NCI-H2029 treated with DMSO at 0.1 percent for 48 hours (cell line): ENCODE data around the gene OLIG1.

Experiments
- DNase-seq: peaks from one replicate; lab custom pipeline; 2025; lab: John Stamatoyannopoulos, UW

The OLIG1 gene

GRCh38 chr21:33069994-33070743 is at the start of gene OLIG1:
Gene OLIG1, plus strand, starts transcription at chr21:33070141. Its CDS starts 106 bp downstream, at chr21:33070247.
- DNase-seq, result no peak

- no peak for DNase-seq
Observed at GRCh38 chr21:33020558-33021100, 49.3 kb upstream of the OLIG1 start.

- no peak for DNase-seq
Observed at GRCh38 chr21:33021150-33021549, 48.8 kb upstream of the OLIG1 start.

GRCh38 chr21:33021667-33022066 is 48.3 kb upstream of the OLIG1 start:
- no peak for DNase-seq

GRCh38 chr21:33022489-33022827 is 47.5 kb upstream of the OLIG1 start:
- no peak for DNase-seq

GRCh38 chr21:33022828-33023573 is 46.9 kb upstream of the OLIG1 start:
- DNase-seq, result no peak

- no peak for DNase-seq
Observed at GRCh38 chr21:33023574-33024200, 46.3 kb upstream of the OLIG1 start.

GRCh38 chr21:33024201-33025103 is 45.5 kb upstream of the OLIG1 start:
- DNase-seq, result no peak

GRCh38 chr21:33025106-33025488 is 44.8 kb upstream of the OLIG1 start:
- DNase-seq, result no peak

- DNase-seq, result no peak
Observed at GRCh38 chr21:33025489-33026442, 44.2 kb upstream of the OLIG1 start, which contains the start of gene OLIG2. Gene OLIG2, plus strand, starts transcription at chr21:33025935. Its CDS starts 928 bp downstream, at chr21:33026863.

GRCh38 chr21:33026443-33026858 is 43.5 kb upstream of the OLIG1 start:
- DNase-seq, result no peak

- DNase-seq, result no peak
Observed at GRCh38 chr21:33026878-33027400, 43.0 kb upstream of the OLIG1 start.

- no peak for DNase-seq
Observed at GRCh38 chr21:33027401-33028286, 42.3 kb upstream of the OLIG1 start.

- no peak for DNase-seq
Observed at GRCh38 chr21:33028287-33028670, 41.7 kb upstream of the OLIG1 start.

- DNase-seq, result no peak
Observed at GRCh38 chr21:33028773-33029384, 41.1 kb upstream of the OLIG1 start.

- no peak for DNase-seq
Observed at GRCh38 chr21:33029385-33029921, 40.5 kb upstream of the OLIG1 start.

- no peak for DNase-seq
Observed at GRCh38 chr21:33029975-33030461, 39.9 kb upstream of the OLIG1 start.

- no peak for DNase-seq
Observed at GRCh38 chr21:33030633-33031032, 39.3 kb upstream of the OLIG1 start.
